ENCODE results near the gene MYBL2. TPM values are rescaled to one million over a fixed set of nuclear protein-coding genes. Genes with fewer than 3 reads are reported as not detected.

The MYBL2 gene
- total and polyA plus RNA-seq, 2 experiments from 2014 or later = 6.1 to 11.7 TPM

GRCh38 chr20:43680981-43681380 is 14.1 kb downstream of the MYBL2 start:
- peak overlapping the region; percentile 41; the same call in 1 of the 2 replicates for H2AFZ ChIP-seq
- H3K79me2 ChIP-seq (ENCODE audit: insufficient read depth) = no peaks in the 10 kb centered on the region
- H3K27me3 ChIP-seq (replicated peaks; ENCODE audit: insufficient read depth) = no peaks in the 10 kb centered on the region
- no peak overlapping the region for H3K9ac ChIP-seq
- H3K36me3 ChIP-seq (ENCODE audit: low read depth) = no peaks in the 10 kb centered on the region
- no peak overlapping the region for H3K27ac ChIP-seq
- H3K4me3 ChIP-seq = no peak overlapping the region
- in situ Hi-C loops (cut with MboI) = no loop called here
- DNase-seq = peak; percentile 55
- no peaks in the 10 kb centered on the region for H3K9me2 ChIP-seq (ENCODE audit: insufficient read depth)
- H3K9me3 ChIP-seq (ENCODE audit: low read depth) = no peaks in the 10 kb centered on the region
- no peak overlapping the region for H3K4me2 ChIP-seq (ENCODE audit: unreplicated experiment)
- 29 to 44% methylated on average over 7 of the region's 7 CpGs for WGBS, 2 experiments (ENCODE audit: low coverage in 1 of 2, low lambda C conversion rate in 2 of 2, missing lambda C conversion rate in 2 of 2)
- H4K20me1 ChIP-seq (ENCODE audit: insufficient read depth) = no peaks in the 10 kb centered on the region
- H3K4me1 ChIP-seq (ENCODE audit: insufficient read depth) = no peaks in the 10 kb centered on the region
- H3F3A ChIP-seq (ENCODE audit: insufficient read depth) = no peaks in the 10 kb centered on the region
- TF ChIP-seq EZH2phosphoT487 (IDR thresholded peaks at IDR 0.05; ENCODE audit: insufficient read depth, low read depth) (no peak), EZH2 (IDR thresholded peaks at IDR 0.05; ENCODE audit: insufficient read depth, poor library complexity, severe bottlenecking) (no peak)

- H3K4me1 ChIP-seq (ENCODE audit: insufficient read depth) = no peaks in the 10 kb centered on the region
- H3K27me3 ChIP-seq (replicated peaks; ENCODE audit: insufficient read depth) = no peaks in the 10 kb centered on the region
- H3K4me2 ChIP-seq (ENCODE audit: unreplicated experiment) = no peak overlapping the region
- H3K4me3 ChIP-seq = no peak overlapping the region
- H2AFZ ChIP-seq = 0 out of 2 replicates have a peak overlapping the region, but pooled peaks have one; percentile 36
- H3K9me2 ChIP-seq (ENCODE audit: insufficient read depth) = no peaks in the 10 kb centered on the region
- WGBS, 2 experiments (ENCODE audit: low coverage in 1 of 2, low lambda C conversion rate in 2 of 2, missing lambda C conversion rate in 2 of 2) = 42 to 48% methylated on average over 8 of the region's 8 CpGs
- TF ChIP-seq EZH2phosphoT487 (IDR thresholded peaks at IDR 0.05; ENCODE audit: insufficient read depth, low read depth) (no peak), EZH2 (IDR thresholded peaks at IDR 0.05; ENCODE audit: insufficient read depth, poor library complexity, severe bottlenecking) (no peak)
- no peaks in the 10 kb centered on the region for H3F3A ChIP-seq (ENCODE audit: insufficient read depth)
- in situ Hi-C loops (cut with MboI) = no loop called here
- H4K20me1 ChIP-seq (ENCODE audit: insufficient read depth) = no peaks in the 10 kb centered on the region
- H3K79me2 ChIP-seq (ENCODE audit: insufficient read depth) = no peaks in the 10 kb centered on the region
- DNase-seq = peak; percentile 39
- no peaks in the 10 kb centered on the region for H3K36me3 ChIP-seq (ENCODE audit: low read depth)
- no peaks in the 10 kb centered on the region for H3K9me3 ChIP-seq (ENCODE audit: low read depth)
- H3K9ac ChIP-seq = no peak overlapping the region
- H3K27ac ChIP-seq = no peak overlapping the region
Observed at GRCh38 chr20:43681468-43681942, 14.6 kb downstream of the MYBL2 start.

GRCh38 chr20:43681991-43682410 is 15.1 kb downstream of the MYBL2 start:
- no peak overlapping the region for H3K9ac ChIP-seq
- H3K9me3 ChIP-seq (ENCODE audit: low read depth) = no peaks in the 10 kb centered on the region
- 74 to 82% methylated on average over 2 of the region's 2 CpGs for WGBS, 2 experiments (ENCODE audit: low coverage in 1 of 2, low lambda C conversion rate in 2 of 2, missing lambda C conversion rate in 2 of 2)
- H3K4me2 ChIP-seq (ENCODE audit: unreplicated experiment) = no peak overlapping the region
- in situ Hi-C loops (cut with MboI) = no loop called here
- H3K79me2 ChIP-seq (ENCODE audit: insufficient read depth) = no peaks in the 10 kb centered on the region
- no peak overlapping the region for H2AFZ ChIP-seq
- no peak overlapping the region for H3K27ac ChIP-seq
- H3K4me1 ChIP-seq (ENCODE audit: insufficient read depth) = no peaks in the 10 kb centered on the region
- no peak for DNase-seq
- H3K9me2 ChIP-seq (ENCODE audit: insufficient read depth) = no peaks in the 10 kb centered on the region
- H3K4me3 ChIP-seq = no peak overlapping the region
- H4K20me1 ChIP-seq (ENCODE audit: insufficient read depth) = no peaks in the 10 kb centered on the region
- no peaks in the 10 kb centered on the region for H3K27me3 ChIP-seq (replicated peaks; ENCODE audit: insufficient read depth)
- no peaks in the 10 kb centered on the region for H3K36me3 ChIP-seq (ENCODE audit: low read depth)
- no peaks in the 10 kb centered on the region for H3F3A ChIP-seq (ENCODE audit: insufficient read depth)
- no peak for TF ChIP-seq EZH2 (IDR thresholded peaks at IDR 0.05; ENCODE audit: insufficient read depth, poor library complexity, severe bottlenecking)
- no peak for TF ChIP-seq EZH2phosphoT487 (IDR thresholded peaks at IDR 0.05; ENCODE audit: insufficient read depth, low read depth)

GRCh38 chr20:43682446-43682845 is 15.5 kb downstream of the MYBL2 start:
- no peaks in the 10 kb centered on the region for H3K4me1 ChIP-seq (ENCODE audit: insufficient read depth)
- no peaks in the 10 kb centered on the region for H3K79me2 ChIP-seq (ENCODE audit: insufficient read depth)
- H3K27me3 ChIP-seq (replicated peaks; ENCODE audit: insufficient read depth) = no peaks in the 10 kb centered on the region
- no peak for DNase-seq
- no peak overlapping the region for H3K27ac ChIP-seq
- H3K4me3 ChIP-seq = no peak overlapping the region
- H3K36me3 ChIP-seq (ENCODE audit: low read depth) = no peaks in the 10 kb centered on the region
- no peaks in the 10 kb centered on the region for H3K9me2 ChIP-seq (ENCODE audit: insufficient read depth)
- 97 to 98% methylated on average over 9 of the region's 9 CpGs for WGBS, 2 experiments (ENCODE audit: low coverage in 1 of 2, low lambda C conversion rate in 2 of 2, missing lambda C conversion rate in 2 of 2)
- TF ChIP-seq EZH2phosphoT487 (IDR thresholded peaks at IDR 0.05; ENCODE audit: insufficient read depth, low read depth) (no peak), EZH2 (IDR thresholded peaks at IDR 0.05; ENCODE audit: insufficient read depth, poor library complexity, severe bottlenecking) (no peak)
- H4K20me1 ChIP-seq (ENCODE audit: insufficient read depth) = no peaks in the 10 kb centered on the region
- in situ Hi-C loops (cut with MboI) = no loop called here
- H3K4me2 ChIP-seq (ENCODE audit: unreplicated experiment) = no peak overlapping the region
- H3K9me3 ChIP-seq (ENCODE audit: low read depth) = no peaks in the 10 kb centered on the region
- no peak overlapping the region for H3K9ac ChIP-seq
- no peaks in the 10 kb centered on the region for H3F3A ChIP-seq (ENCODE audit: insufficient read depth)
- no peak overlapping the region for H2AFZ ChIP-seq

GRCh38 chr20:43686820-43687219 is 19.9 kb downstream of the MYBL2 start:
- H3K9me2 ChIP-seq (ENCODE audit: insufficient read depth) = no peaks in the 10 kb centered on the region
- no peaks in the 10 kb centered on the region for H3F3A ChIP-seq (ENCODE audit: insufficient read depth)
- TF ChIP-seq EZH2phosphoT487 (IDR thresholded peaks at IDR 0.05; ENCODE audit: insufficient read depth, low read depth) (no peak), EZH2 (IDR thresholded peaks at IDR 0.05; ENCODE audit: insufficient read depth, poor library complexity, severe bottlenecking) (no peak)
- no peak overlapping the region for H3K27ac ChIP-seq
- H3K79me2 ChIP-seq (ENCODE audit: insufficient read depth) = no peaks in the 10 kb centered on the region
- H3K4me3 ChIP-seq = no peak overlapping the region
- no peaks in the 10 kb centered on the region for H3K9me3 ChIP-seq (ENCODE audit: low read depth)
- H3K27me3 ChIP-seq (replicated peaks; ENCODE audit: insufficient read depth) = no peaks in the 10 kb centered on the region
- DNase-seq = no peak
- H3K4me1 ChIP-seq (ENCODE audit: insufficient read depth) = no peaks in the 10 kb centered on the region
- H2AFZ ChIP-seq = no peak overlapping the region
- H4K20me1 ChIP-seq (ENCODE audit: insufficient read depth) = no peaks in the 10 kb centered on the region
- in situ Hi-C loops (cut with MboI) = no loop called here
- no peaks in the 10 kb centered on the region for H3K36me3 ChIP-seq (ENCODE audit: low read depth)
- no peak overlapping the region for H3K4me2 ChIP-seq (ENCODE audit: unreplicated experiment)
- WGBS, 2 experiments (ENCODE audit: low coverage in 1 of 2, low lambda C conversion rate in 2 of 2, missing lambda C conversion rate in 2 of 2) = 92 to 93% methylated on average over 13 of the region's 13 CpGs
- H3K9ac ChIP-seq = no peak overlapping the region

All from GM23248 (cell line).